Right atrium auricular region (tissue), 2 donors: ENCODE measurements around the gene SLC66A2. TPM values are rescaled to one million over a fixed set of nuclear protein-coding genes. Genes with fewer than 3 reads are reported as not detected.

Experiments used
- DNase-seq: peaks from one replicate; pipeline ENCODE4 v3.0.0-alpha.2; 2019; ENCODE audit warnings: low spot score
- H3K27ac ChIP-seq, 2 donors: fragments of 200-600 bp; sonication (generic); 1 replicate in 1 of 2; 2 replicates in 1 of 2; pipeline ENCODE4 v1.5.1; 2016 to 2019
- H3K27me3 ChIP-seq, 2 donors: fragments of 200-600 bp; sonication (generic); one replicate each; pipeline versions ENCODE4 v1.5.1 to v1.6.0; 2017 to 2019
- H3K36me3 ChIP-seq: fragments of 200-600 bp; sonication (generic); one replicate; pipeline ENCODE4 v1.5.1; 2016
- H3K4me1 ChIP-seq, 2 donors: fragments of 200-600 bp; sonication (generic); one replicate each; pipeline versions ENCODE4 v1.5.1 to v1.6.0; 2017 to 2019
- H3K4me3 ChIP-seq, 2 donors: fragments of 200-600 bp; sonication (generic); 1 replicate in 1 of 2; 2 replicates in 1 of 2; pipeline ENCODE4 v1.5.1; 2017 to 2019; ENCODE audit warnings: mild to moderate bottlenecking in 1 of 2, moderate library complexity in 1 of 2
- H3K9me3 ChIP-seq, 2 donors: fragments of 200-600 bp; sonication (generic); one replicate each; pipeline ENCODE4 v1.5.1; 2019
- CTCF ChIP-seq, 2 donors: fragments of 200-600 bp; sonication (generic); IDR thresholded peaks; one replicate each; pipeline ENCODE4 v1.5.1; 2019; ENCODE audit warnings: antibody characterized with exemption in 2 of 2
- total RNA-seq, 2 donors: library from RNA; depleted of rRNA; stranded (reverse); fragments of >200 nt; gene quantifications; one replicate each; pipeline ENCODE4 v1.1.0, GENCODE V29; 2016

SLC66A2 gene
- total RNA-seq, 2 donors from 2014 or later: 21.4 to 22.9 TPM

GRCh38 chr18:79897940-79898625 lies 53.4 kb downstream of the SLC66A2 start:
- no peak for TF ChIP-seq CTCF (IDR thresholded peaks at IDR 0.05)
- Histone ChIP-seq H3K4me3 (no peak overlapping the region), H3K36me3 (peaks cover 3% of the 10 kb centered on the region), H3K27ac (no peak overlapping the region), H3K9me3 (peaks cover 0 to 14% of the 10 kb centered on the region in 2 donors), H3K4me1 (no peaks in the 10 kb centered on the region), H3K27me3 (no peaks in the 10 kb centered on the region)
- DNase-seq: no peak

GRCh38 chr18:79896738-79897137 lies 54.7 kb downstream of the SLC66A2 start:
- H3K36me3 ChIP-seq: no peaks in the 10 kb centered on the region
- H3K4me1 ChIP-seq: no peaks in the 10 kb centered on the region
- no peak overlapping the region for H3K27ac ChIP-seq
- TF ChIP-seq CTCF (IDR thresholded peaks at IDR 0.05): no peak
- peaks cover 0 to 18% of the 10 kb centered on the region in 2 donors for H3K9me3 ChIP-seq
- H3K27me3 ChIP-seq: no peaks in the 10 kb centered on the region
- no peak overlapping the region for H3K4me3 ChIP-seq
- no peak for DNase-seq

GRCh38 chr18:79890674-79891073 lies 60.8 kb downstream of the SLC66A2 start:
- DNase-seq: no peak
- H3K4me3 ChIP-seq: no peak overlapping the region
- H3K4me1 ChIP-seq: no peaks in the 10 kb centered on the region
- no peaks in the 10 kb centered on the region for H3K27me3 ChIP-seq
- H3K9me3 ChIP-seq: peaks cover 0 to 21% of the 10 kb centered on the region in 2 donors
- TF ChIP-seq CTCF (IDR thresholded peaks at IDR 0.05): no peak
- H3K36me3 ChIP-seq: no peaks in the 10 kb centered on the region
- H3K27ac ChIP-seq: no peak overlapping the region

- Histone ChIP-seq H3K36me3 (no peaks in the 10 kb centered on the region), H3K9me3 (peaks cover 0 to 21% of the 10 kb centered on the region in 2 donors), H3K27ac (no peak overlapping the region), H3K27me3 (no peaks in the 10 kb centered on the region), H3K4me3 (no peak overlapping the region), H3K4me1 (no peaks in the 10 kb centered on the region)
- DNase-seq: peak; percentile 40
- no peak for TF ChIP-seq CTCF (IDR thresholded peaks at IDR 0.05)
Observed at GRCh38 chr18:79889569-79889968, 61.9 kb downstream of the SLC66A2 start.

GRCh38 chr18:79888016-79888415 lies 63.4 kb downstream of the SLC66A2 start:
- Histone ChIP-seq H3K27me3 (no peaks in the 10 kb centered on the region), H3K27ac (no peak overlapping the region), H3K9me3 (peaks cover 0 to 21% of the 10 kb centered on the region in 2 donors), H3K4me3 (no peak overlapping the region), H3K36me3 (no peaks in the 10 kb centered on the region), H3K4me1 (no peaks in the 10 kb centered on the region)
- DNase-seq: no peak
- TF ChIP-seq CTCF (IDR thresholded peaks at IDR 0.05): no peak
